HG02623 (cell line): Measurements from ENCODE around the gene MEF2B.
A peak's percentile ranks its signal among the peaks of the same experiment; 100 is the strongest.
"Not testable (repeated sequence)": the region's sequence is repeated elsewhere in the genome, so short reads cannot be mapped to it uniquely, and the experiment has no call there.

Experiments used
- ATAC-seq: cut with Tn5 transposase; IDR thresholded peaks from one replicate; pipeline ENCODE4 v1.9.1; 2021; ENCODE audit warnings: moderate library complexity; ENCODE audit not compliant: unreplicated experiment

Gene MEF2B

GRCh38 chr19:19193926-19194325 lies 23.9 kb upstream of the MEF2B start:
- no peak for ATAC-seq

GRCh38 chr19:19192910-19193423 lies 22.9 kb upstream of the MEF2B start:
- ATAC-seq: no peak

- peak; percentile 83 for ATAC-seq
Measured at GRCh38 chr19:19192078-19192882, 22.2 kb upstream of the MEF2B start, which contains the start of the genes BORCS8 and RFXANK. TSS of gene BORCS8 (minus strand) at chr19:19192152. CDS start at chr19:19192117, 35 bp downstream. TSS of gene RFXANK (plus strand) at chr19:19192258. CDS start at chr19:19193947, 1,689 bp downstream.

GRCh38 chr19:19191768-19192077 lies 21.7 kb upstream of the MEF2B start:
- ATAC-seq: no peak

- no peak for ATAC-seq
Measured at GRCh38 chr19:19186742-19187141, 16.7 kb upstream of the MEF2B start.

GRCh38 chr19:19185853-19186740 lies 16.0 kb upstream of the MEF2B start:
- no peak for ATAC-seq

GRCh38 chr19:19181488-19181998 lies 11.5 kb upstream of the MEF2B start:
- no peak for ATAC-seq

GRCh38 chr19:19179548-19180441 lies 9.7 kb upstream of the MEF2B start:
- no peak for ATAC-seq

GRCh38 chr19:19176950-19177349 lies 6.9 kb upstream of the MEF2B start:
- no peak for ATAC-seq

GRCh38 chr19:19173243-19173642 lies 3.2 kb upstream of the MEF2B start:
- not testable (repeated sequence) for ATAC-seq

- no peak for ATAC-seq
Measured at GRCh38 chr19:19171821-19172532, 1.9 kb upstream of the MEF2B start.

- no peak for ATAC-seq
Measured at GRCh38 chr19:19170873-19171672, 1.0 kb upstream of the MEF2B start.

- no peak for ATAC-seq
Measured at GRCh38 chr19:19169236-19170052, 619 bp downstream of the MEF2B start.

- ATAC-seq: no peak
Measured at GRCh38 chr19:19167612-19168011, 2.5 kb downstream of the MEF2B start.

- ATAC-seq: no peak
Measured at GRCh38 chr19:19165396-19165795, 4.7 kb downstream of the MEF2B start.

GRCh38 chr19:19162495-19162894 lies 7.6 kb downstream of the MEF2B start:
- no peak for ATAC-seq

GRCh38 chr19:19160461-19161035 lies 9.5 kb downstream of the MEF2B start:
- ATAC-seq: no peak

- ATAC-seq: no peak
Measured at GRCh38 chr19:19159534-19159933, 10.5 kb downstream of the MEF2B start.
